Cardiac muscle cell (in vitro differentiated cells and primary cell): ENCODE results near the gene ACADVL. TPM values are rescaled to one million over a fixed set of nuclear protein-coding genes. Genes with fewer than 3 reads are reported as not detected.
A peak's percentile ranks its signal among the peaks of the same experiment; 100 is the strongest.

Experiments used
- DNase-seq, 2 donors: peaks; one replicate each; pipeline versions ENCODE4 v3.0.0 to v3.0.0-alpha.2; 2010 to 2017; ENCODE audit warnings: low read depth in 1 of 2, low spot score in 1 of 2
- H3K27ac ChIP-seq: fragments of 200-600 bp; sonication (generic); 2 replicates; pipeline ENCODE4 v1.5.1; 2016
- H3K27me3 ChIP-seq: fragments of 200-600 bp; sonication (generic); 2 replicates; pipeline ENCODE4 v1.6.0; 2016; ENCODE audit warnings: control low read depth
- H3K36me3 ChIP-seq: fragments of 200-600 bp; sonication (generic); 2 replicates; pipeline ENCODE4 v1.5.1; 2016; ENCODE audit warnings: control low read depth
- H3K4me1 ChIP-seq: fragments of 200-600 bp; sonication (generic); 2 replicates; pipeline ENCODE4 v1.8.1; 2017; ENCODE audit warnings: low read depth, mild to moderate bottlenecking, mixed run types
- H3K4me3 ChIP-seq: fragments of 200-600 bp; sonication (generic); 2 replicates; pipeline ENCODE4 v1.5.1; 2016; ENCODE audit warnings: mild to moderate bottlenecking
- H3K9me3 ChIP-seq: fragments of 200-600 bp; sonication (generic); 2 replicates; pipeline ENCODE4 v1.5.1; 2017; ENCODE audit warnings: low read depth, mild to moderate bottlenecking, control low read depth
- CTCF ChIP-seq: IDR thresholded peaks from 2 replicates; pipeline ENCODE4 v1.5.1; 2012; ENCODE audit warnings: low read depth, mild to moderate bottlenecking, low read length
- polyA plus RNA-seq: library from polyadenylated mRNA; unstranded; fragments of >200 nt; fragmentation: Nextera tagmentation; extraction: Ambion mirVana; gene quantifications from 2 replicates; pipeline ENCODE4 v1.2.1, GENCODE V29; 2016
- total RNA-seq: library from RNA; depleted of rRNA; stranded (reverse); fragments of >200 nt; gene quantifications from 2 replicates; pipeline ENCODE4 v1.2.3, GENCODE V29; 2016

ACADVL gene
- total and polyA plus RNA-seq, 2 experiments from 2014 or later: 364 to 681 TPM

- Histone ChIP-seq H3K4me3 (no peak overlapping the region), H3K4me1 (peaks cover 5% of the 10 kb centered on the region), H3K27ac (no peak overlapping the region), H3K9me3 (no peaks in the 10 kb centered on the region), H3K36me3 (peaks cover 9% of the 10 kb centered on the region), H3K27me3 (no peaks in the 10 kb centered on the region)
- no peak for TF ChIP-seq CTCF
- DNase-seq: no peak
These were observed 29.3 kb upstream of the ACADVL start for GRCh38 chr17:7190276-7190917.

- H3K36me3 ChIP-seq: peaks cover 14% of the 10 kb centered on the region
- no peak for TF ChIP-seq CTCF
- peaks cover 5% of the 10 kb centered on the region for H3K4me1 ChIP-seq
- no peaks in the 10 kb centered on the region for H3K9me3 ChIP-seq
- peak overlapping the region; percentile 84 for H3K27ac ChIP-seq
- DNase-seq: no peak
- H3K27me3 ChIP-seq: no peaks in the 10 kb centered on the region
- no peak overlapping the region for H3K4me3 ChIP-seq
These were observed 28.7 kb upstream of the ACADVL start for GRCh38 chr17:7191069-7191468.

GRCh38 chr17:7191571-7192270, 28.0 kb upstream of the ACADVL start:
- DNase-seq: peak; percentile 40 to 69
- Histone ChIP-seq H3K27me3 (no peaks in the 10 kb centered on the region), H3K27ac (peak overlapping the region; percentile 84), H3K4me3 (no peak overlapping the region), H3K9me3 (no peaks in the 10 kb centered on the region), H3K36me3 (peaks cover 18% of the 10 kb centered on the region), H3K4me1 (peaks cover 5% of the 10 kb centered on the region)
- no peak for TF ChIP-seq CTCF

GRCh38 chr17:7192271-7192937, 27.3 kb upstream of the ACADVL start:
- no peaks in the 10 kb centered on the region for H3K9me3 ChIP-seq
- H3K27me3 ChIP-seq: no peaks in the 10 kb centered on the region

GRCh38 chr17:7195971-7196370, 23.8 kb upstream of the ACADVL start:
- DNase-seq: no peak
- Histone ChIP-seq H3K9me3 (no peaks in the 10 kb centered on the region), H3K4me1 (peaks cover 4% of the 10 kb centered on the region), H3K4me3 (no peak overlapping the region), H3K27me3 (no peaks in the 10 kb centered on the region), H3K36me3 (peaks cover 16% of the 10 kb centered on the region), H3K27ac (no peak overlapping the region)
- no peak for TF ChIP-seq CTCF

More at GRCh38 chr17:7192271-7192937, 27.3 kb upstream of the ACADVL start:
- Histone ChIP-seq H3K4me3 (no peak overlapping the region), H3K4me1 (peaks cover 5% of the 10 kb centered on the region), H3K36me3 (peaks cover 18% of the 10 kb centered on the region), H3K27ac (no peak overlapping the region)
- TF ChIP-seq CTCF: no peak
- no peak for DNase-seq
